KOPT-K1 (cell line): ENCODE results near the gene OR5L1.

Experiments used
- H3K27ac ChIP-seq: fragments of 200-600 bp; sonication (generic); 2 replicates; pipeline ENCODE4 v1.5.1; 2016; ENCODE audit warnings: antibody characterized with exemption, mild to moderate bottlenecking, low read depth, low read length; ENCODE audit not compliant: poor library complexity, severe bottlenecking
- H3K36me3 ChIP-seq: fragments of 200-600 bp; sonication (generic); 2 replicates; pipeline ENCODE4 v1.5.1; 2017; ENCODE audit warnings: antibody characterized with exemption, mild to moderate bottlenecking, low read length, moderate library complexity; ENCODE audit not compliant: insufficient read depth
- H3K9me3 ChIP-seq: fragments of 200-600 bp; sonication (generic); 2 replicates; pipeline ENCODE4 v1.5.1; 2017; ENCODE audit warnings: antibody characterized with exemption, low read length, mild to moderate bottlenecking; ENCODE audit not compliant: insufficient read depth, poor library complexity, severe bottlenecking

Gene OR5L1

GRCh38 chr11:55811067-55811466 lies at the start of gene OR5L1:
OR5L1 (plus strand) TSS chr11:55811367; CDS start chr11:55811467, 100 bp downstream.
- peaks cover 4% of the 10 kb centered on the region for H3K9me3 ChIP-seq
- no peak within 1 kb of the TSS for H3K27ac ChIP-seq
- no peaks in the 10 kb centered on the region for H3K36me3 ChIP-seq

- Histone ChIP-seq H3K36me3 (no peaks in the 10 kb centered on the region), H3K9me3 (no peaks in the 10 kb centered on the region), H3K27ac (no peak within 1 kb of the TSS)
Measured at GRCh38 chr11:55773138-55773537, 38.0 kb upstream of the OR5L1 start, which contains the start of gene OR5D13. OR5D13 (plus strand) TSS chr11:55773438; CDS start chr11:55773438, 0 bp downstream.

GRCh38 chr11:55791606-55792005 lies 19.6 kb upstream of the OR5L1 start:
- no peaks in the 10 kb centered on the region for H3K9me3 ChIP-seq
- H3K36me3 ChIP-seq: no peaks in the 10 kb centered on the region
- H3K27ac ChIP-seq: no peak overlapping the region

GRCh38 chr11:55793321-55793720 lies 17.8 kb upstream of the OR5L1 start:
- Histone ChIP-seq H3K27ac (no peak overlapping the region), H3K36me3 (no peaks in the 10 kb centered on the region), H3K9me3 (no peaks in the 10 kb centered on the region)

- Histone ChIP-seq H3K9me3 (no peaks in the 10 kb centered on the region), H3K36me3 (no peaks in the 10 kb centered on the region)
Measured at GRCh38 chr11:55795256-55795655, 15.9 kb upstream of the OR5L1 start, which contains the start of gene OR5D14. OR5D14 (plus strand) TSS chr11:55795556; CDS start chr11:55795556, 0 bp downstream.

GRCh38 chr11:55806248-55806647 lies 4.9 kb upstream of the OR5L1 start:
- peaks cover 10% of the 10 kb centered on the region for H3K9me3 ChIP-seq
- no peak overlapping the region for H3K27ac ChIP-seq
- H3K36me3 ChIP-seq: no peaks in the 10 kb centered on the region

More at GRCh38 chr11:55795256-55795655, 15.9 kb upstream of the OR5L1 start, which contains the start of gene OR5D14:
- H3K27ac ChIP-seq: no peak within 1 kb of the TSS

GRCh38 chr11:55819330-55819729 lies 8.2 kb downstream of the OR5L1 start, which contains the start of gene OR5D18:
OR5D18 (plus strand) TSS chr11:55819630; CDS start chr11:55819630, 0 bp downstream.
- H3K27ac ChIP-seq: no peak within 1 kb of the TSS
- no peaks in the 10 kb centered on the region for H3K9me3 ChIP-seq

GRCh38 chr11:55826919-55827318 lies 15.8 kb downstream of the OR5L1 start, which contains the start of gene OR5L2:
OR5L2 (plus strand) TSS chr11:55827219; CDS start chr11:55827219, 0 bp downstream.
- no peaks in the 10 kb centered on the region for H3K9me3 ChIP-seq

More at GRCh38 chr11:55819330-55819729, 8.2 kb downstream of the OR5L1 start, which contains the start of gene OR5D18:
- H3K36me3 ChIP-seq: no peaks in the 10 kb centered on the region

GRCh38 chr11:55838452-55838851 lies 27.3 kb downstream of the OR5L1 start, which contains the start of gene OR5D16:
OR5D16 (plus strand) TSS chr11:55838752; CDS start chr11:55838752, 0 bp downstream.
- Histone ChIP-seq H3K36me3 (no peaks in the 10 kb centered on the region), H3K9me3 (no peaks in the 10 kb centered on the region), H3K27ac (no peak within 1 kb of the TSS)

More at GRCh38 chr11:55826919-55827318, 15.8 kb downstream of the OR5L1 start, which contains the start of gene OR5L2:
- H3K27ac ChIP-seq: no peak within 1 kb of the TSS
- no peaks in the 10 kb centered on the region for H3K36me3 ChIP-seq

GRCh38 chr11:55847453-55847852 lies 36.3 kb downstream of the OR5L1 start:
- Histone ChIP-seq H3K9me3 (no peaks in the 10 kb centered on the region), H3K36me3 (no peaks in the 10 kb centered on the region)

DNA sequence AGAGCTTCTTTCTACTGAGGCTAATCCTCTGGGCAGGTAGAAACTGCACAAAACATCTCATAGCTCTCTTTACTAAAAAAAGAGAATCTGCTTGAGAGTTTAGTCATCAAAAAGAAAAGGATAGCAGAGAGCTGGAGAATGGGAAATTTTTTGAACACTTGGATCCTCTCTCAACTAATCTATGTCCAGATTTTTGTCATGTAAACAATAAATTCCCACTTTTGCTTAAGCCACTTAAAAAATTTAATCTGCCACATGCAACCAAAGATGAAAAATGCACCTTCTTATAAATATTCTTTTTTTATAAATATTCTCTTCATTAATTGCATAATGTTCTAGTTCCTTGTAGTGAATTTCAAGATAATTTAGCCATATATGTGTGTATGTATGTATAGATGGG lies 37.9 kb downstream of the OR5L1 start:
- Histone ChIP-seq H3K36me3 (no peaks in the 10 kb centered on the region), H3K9me3 (no peaks in the 10 kb centered on the region), H3K27ac (no peak overlapping the region)

More at GRCh38 chr11:55847453-55847852, 36.3 kb downstream of the OR5L1 start:
- H3K27ac ChIP-seq: no peak overlapping the region

- Histone ChIP-seq H3K9me3 (no peaks in the 10 kb centered on the region), H3K27ac (no peak overlapping the region), H3K36me3 (no peaks in the 10 kb centered on the region)
Measured at GRCh38 chr11:55852141-55852540, 41.0 kb downstream of the OR5L1 start.

DNA sequence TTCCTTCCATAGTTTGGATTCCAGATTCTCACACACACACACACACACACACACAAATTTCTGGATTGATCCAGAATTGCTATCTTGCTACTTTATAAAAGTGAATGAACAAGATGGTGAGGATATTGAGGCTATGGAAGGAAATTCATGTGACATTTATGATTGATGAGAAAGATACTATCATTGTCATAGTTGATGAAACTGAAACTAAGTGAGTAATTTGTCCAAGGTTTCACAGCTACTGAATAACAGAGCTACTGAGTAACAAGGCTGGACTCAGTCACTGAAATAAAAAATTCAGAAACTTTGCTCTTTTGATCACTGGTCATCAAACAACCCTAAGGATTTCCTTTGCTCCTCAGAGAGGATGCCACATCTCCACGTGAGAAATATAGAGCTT lies 43.5 kb downstream of the OR5L1 start:
- Histone ChIP-seq H3K9me3 (no peaks in the 10 kb centered on the region), H3K27ac (no peak overlapping the region), H3K36me3 (no peaks in the 10 kb centered on the region)
